Activated naive CD4-positive, alpha-beta T cell treated with anti-CD3 and anti-CD28 coated beads for 36 hours (primary cell): ENCODE data around the gene NKD1. TPM values are rescaled to one million over a fixed set of nuclear protein-coding genes. Genes with fewer than 3 reads are reported as not detected.

Experiments used
- CTCF ChIA-PET: fragments of 350-600 bp; sonication (Branson Sonifier 250); formaldehyde crosslinking; loops from one replicate; lab custom pipeline; 2021; ENCODE audit warnings: antibody characterized with exemption; lab: Charles Lee
- DNase-seq: peaks from one replicate; pipeline ENCODE4 v3.0.0-alpha.2; 2020
- H3K27ac Mint-ChIP-seq: one replicate; pipeline ENCODE4 v1.8.0; 2021; ENCODE audit warnings: mild to moderate bottlenecking, mixed read lengths
- H3K27me3 Mint-ChIP-seq: one replicate; pipeline ENCODE4 v1.8.0; 2021; ENCODE audit warnings: low read depth, mixed read lengths
- H3K36me3 Mint-ChIP-seq: one replicate; pipeline ENCODE4 v1.8.0; 2021; ENCODE audit warnings: low read depth, mixed read lengths
- H3K4me1 Mint-ChIP-seq: one replicate; pipeline ENCODE4 v1.8.0; 2021; ENCODE audit warnings: low read depth, mixed read lengths
- H3K4me3 Mint-ChIP-seq: one replicate; pipeline ENCODE4 v1.8.0; 2021; ENCODE audit warnings: mild to moderate bottlenecking, moderate library complexity, mixed read lengths
- H3K9me3 Mint-ChIP-seq: one replicate; pipeline ENCODE4 v1.8.0; 2021; ENCODE audit warnings: mixed read lengths
- intact Hi-C: fragments of 100-400 bp; cut with micrococcal nuclease; formaldehyde crosslinking; loops from one replicate; pipeline ENCODE4 v1.15.1; 2023
- total RNA-seq, 2 experiments: library from RNA; stranded (reverse); gene quantifications; one replicate each; pipeline ENCODE4 v1.2.3, GENCODE V29; 2021

The NKD1 gene
- total RNA-seq, 2 experiments from 2014 or later, result 2.6 to 3.2 TPM

DNA sequence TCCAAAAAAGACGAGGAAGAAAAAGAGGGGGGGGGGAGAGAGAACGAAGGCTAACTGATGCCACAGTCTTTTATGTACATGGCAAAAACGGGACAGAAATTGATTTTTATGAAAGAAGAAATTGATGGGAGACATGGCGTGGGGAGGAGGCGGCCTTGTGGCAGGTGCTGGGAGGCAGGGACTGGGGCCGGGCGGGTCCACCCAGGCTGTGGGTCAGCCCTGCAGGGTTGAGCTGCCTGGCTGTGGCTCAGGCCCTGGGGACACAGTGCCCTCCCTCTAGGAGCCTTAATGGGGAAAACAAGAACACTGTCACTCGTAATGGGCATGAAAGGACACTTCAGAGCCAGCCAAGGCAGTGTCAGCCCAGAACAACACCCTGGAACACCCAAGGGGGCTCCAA lies 98.1 kb downstream of the NKD1 start:
- DNase-seq, result no peak
- H3K36me3 Mint-ChIP-seq, result no peaks in the 10 kb centered on the region
- no peak overlapping the region for H3K27ac Mint-ChIP-seq
- intact Hi-C loops, result no loop called here
- H3K9me3 Mint-ChIP-seq, result no peaks in the 10 kb centered on the region
- CTCF ChIA-PET, result interaction anchor here (0.6 to 0.7 kb wide), 2 partner anchors 193 to 318 kb away, joined by 4 read pairs; no protein-coding TSS in a partner anchor
- H3K4me1 Mint-ChIP-seq, result peaks cover 2% of the 10 kb centered on the region
- H3K4me3 Mint-ChIP-seq, result no peak overlapping the region
- H3K27me3 Mint-ChIP-seq, result no peaks in the 10 kb centered on the region

DNA sequence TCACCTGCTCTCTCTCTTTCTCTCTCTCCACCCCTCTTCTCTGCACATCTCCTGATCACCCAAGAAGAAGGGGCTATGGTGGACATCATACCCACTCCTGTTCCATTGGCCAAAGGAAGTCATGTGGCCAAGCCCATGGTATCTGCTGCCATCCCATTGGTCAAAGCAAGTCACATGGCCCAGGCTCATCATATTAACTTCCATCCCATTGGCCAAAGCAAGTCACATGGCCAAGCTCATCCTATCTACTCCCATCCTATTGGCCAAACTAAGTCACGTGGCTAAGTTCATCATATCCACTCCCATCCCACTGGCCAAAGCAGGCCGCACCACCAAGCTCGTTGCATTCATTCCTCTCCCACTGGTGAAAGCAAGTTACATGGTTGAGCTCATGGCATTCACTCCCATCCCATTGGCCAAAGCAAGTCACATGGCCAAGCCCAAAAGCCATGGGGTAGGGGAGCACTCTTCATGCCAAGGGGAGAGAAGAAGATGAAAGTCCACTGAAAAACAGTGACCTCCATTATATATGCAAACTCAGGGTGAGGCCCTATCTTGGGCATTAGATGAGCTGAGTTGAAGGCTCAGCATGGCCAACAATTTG lies 103.7 kb downstream of the NKD1 start:
- Mint-ChIP-seq H3K36me3 (no peaks in the 10 kb centered on the region), H3K4me3 (no peak overlapping the region)

DNA sequence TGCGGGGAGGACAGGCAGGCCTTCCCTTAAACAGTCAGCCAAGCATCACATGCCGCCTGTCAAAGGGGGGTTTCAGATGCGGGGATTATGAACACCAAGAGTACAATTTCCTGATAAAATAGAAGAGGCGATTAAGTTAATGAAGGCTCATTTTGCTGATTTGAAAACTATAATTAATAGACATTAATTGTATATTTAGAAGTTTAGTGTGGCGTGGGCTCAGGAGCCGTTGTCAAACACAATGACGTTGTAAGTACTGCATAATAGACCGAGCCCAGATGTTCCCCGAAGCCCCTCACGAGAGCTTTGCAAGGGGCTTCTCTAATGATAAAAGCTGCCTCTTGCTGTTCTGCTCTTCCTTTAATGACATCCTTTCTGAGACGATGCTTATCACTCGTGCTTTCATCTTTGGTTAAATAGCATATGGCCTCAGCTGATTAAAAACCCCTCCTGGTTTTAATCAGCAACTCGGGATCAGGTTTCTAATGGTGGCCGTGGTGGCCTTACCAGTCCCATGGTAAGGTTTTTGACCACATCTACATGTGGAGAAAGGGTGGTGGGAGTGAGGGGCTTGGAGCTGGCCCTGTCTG lies 104.7 kb downstream of the NKD1 start:
- Mint-ChIP-seq H3K9me3 (no peaks in the 10 kb centered on the region), H3K36me3 (no peaks in the 10 kb centered on the region), H3K4me3 (no peak overlapping the region), H3K4me1 (no peaks in the 10 kb centered on the region), H3K27ac (no peak overlapping the region), H3K27me3 (no peaks in the 10 kb centered on the region)
- DNase-seq, result no peak
- intact Hi-C loops, result no loop called here
- CTCF ChIA-PET, result interaction anchor here (0.6 to 2.7 kb wide), 5 partner anchors 8 to 398 kb away, joined by 4 to 9 read pairs (median 5); no protein-coding TSS in a partner anchor

More for the DNA sequence above, 103.7 kb downstream of the NKD1 start:
- Mint-ChIP-seq H3K4me1 (no peaks in the 10 kb centered on the region), H3K9me3 (no peaks in the 10 kb centered on the region), H3K27ac (no peak overlapping the region), H3K27me3 (no peaks in the 10 kb centered on the region)
- CTCF ChIA-PET, result interaction anchor here (0.6 to 2.7 kb wide), 4 partner anchors 13 to 154 kb away, joined by 3 to 9 read pairs (median 4); no protein-coding TSS in a partner anchor
- intact Hi-C loops, result no loop called here
- no peak for DNase-seq

DNA sequence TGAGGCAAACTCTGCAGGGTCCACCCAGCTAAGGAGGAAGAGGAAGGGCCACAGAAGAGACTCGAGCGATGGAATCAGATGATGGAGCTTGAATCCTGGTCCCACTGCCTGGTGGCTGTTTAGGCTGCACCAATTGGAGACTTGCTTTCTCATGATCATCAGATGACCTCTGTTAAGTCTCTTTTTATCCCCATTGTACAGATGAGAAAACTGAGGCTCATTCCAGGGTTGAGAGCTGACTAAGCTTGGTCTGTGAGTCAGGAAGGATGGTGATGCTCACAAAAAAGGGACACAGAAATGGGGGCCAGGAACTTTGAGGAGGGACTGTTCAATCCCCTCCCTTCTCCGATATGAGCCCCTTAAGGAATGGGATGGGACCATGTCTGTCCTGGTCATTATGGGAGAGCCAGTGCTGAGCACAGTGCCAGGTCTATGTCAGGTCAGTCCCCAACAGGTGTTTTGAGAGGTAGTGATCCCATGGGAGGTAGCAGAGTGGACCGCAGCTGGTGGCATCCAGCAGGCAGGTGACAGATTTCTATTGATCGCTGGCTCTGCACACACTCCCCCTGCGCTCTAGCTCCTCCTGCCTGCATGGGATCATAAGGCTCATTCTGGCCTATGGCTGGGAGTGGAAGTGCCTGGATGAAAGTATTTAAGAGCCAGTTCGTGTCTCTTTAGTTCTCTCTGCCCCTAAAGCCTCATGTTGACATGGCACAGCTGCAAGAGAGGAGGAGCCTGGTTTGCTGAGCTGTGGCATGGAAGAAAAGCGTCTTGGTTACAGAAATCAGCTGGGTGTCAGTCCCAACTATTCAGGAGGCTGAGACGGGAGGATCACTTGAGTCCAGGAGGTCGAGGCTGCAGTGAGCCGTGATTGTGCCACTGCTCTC lies 105.7 kb downstream of the NKD1 start:
- H3K9me3 Mint-ChIP-seq, result no peaks in the 10 kb centered on the region
- no peak overlapping the region for H3K27ac Mint-ChIP-seq
- no peaks in the 10 kb centered on the region for H3K27me3 Mint-ChIP-seq
- intact Hi-C loops, result no loop called here
- no peak overlapping the region for H3K4me3 Mint-ChIP-seq
- no peak for DNase-seq
- CTCF ChIA-PET, result interaction anchor here (0.6 to 2.7 kb wide), 4 partner anchors 9 to 399 kb away, joined by 4 to 9 read pairs (median 6); no protein-coding TSS in a partner anchor
- no peaks in the 10 kb centered on the region for H3K4me1 Mint-ChIP-seq
- H3K36me3 Mint-ChIP-seq, result no peaks in the 10 kb centered on the region

- H3K27me3 Mint-ChIP-seq, result no peaks in the 10 kb centered on the region
- no peaks in the 10 kb centered on the region for H3K4me1 Mint-ChIP-seq
- CTCF ChIA-PET, result interaction anchor here (2.1 kb wide), 1 partner anchor 9 kb away, joined by 9 read pairs; no protein-coding TSS in a partner anchor
- DNase-seq, result no peak
- H3K27ac Mint-ChIP-seq, result no peak overlapping the region
- no peaks in the 10 kb centered on the region for H3K36me3 Mint-ChIP-seq
- no peaks in the 10 kb centered on the region for H3K9me3 Mint-ChIP-seq
- intact Hi-C loops, result no loop called here
- H3K4me3 Mint-ChIP-seq, result no peak overlapping the region
Observed at GRCh38 chr16:50655558-50656055, 107.4 kb downstream of the NKD1 start.

GRCh38 chr16:50657241-50657640 lies 109.0 kb downstream of the NKD1 start:
- CTCF ChIA-PET, result interaction anchor here (0.6 to 2.1 kb wide), 3 partner anchors 8 to 297 kb away, joined by 3 to 9 read pairs (median 4); no protein-coding TSS in a partner anchor
- H3K9me3 Mint-ChIP-seq, result peaks cover 1% of the 10 kb centered on the region
- no peaks in the 10 kb centered on the region for H3K36me3 Mint-ChIP-seq
- H3K4me1 Mint-ChIP-seq, result no peaks in the 10 kb centered on the region
- no peak overlapping the region for H3K4me3 Mint-ChIP-seq
- H3K27me3 Mint-ChIP-seq, result no peaks in the 10 kb centered on the region
- intact Hi-C loops, result no loop called here
- DNase-seq, result no peak
- H3K27ac Mint-ChIP-seq, result no peak overlapping the region

DNA sequence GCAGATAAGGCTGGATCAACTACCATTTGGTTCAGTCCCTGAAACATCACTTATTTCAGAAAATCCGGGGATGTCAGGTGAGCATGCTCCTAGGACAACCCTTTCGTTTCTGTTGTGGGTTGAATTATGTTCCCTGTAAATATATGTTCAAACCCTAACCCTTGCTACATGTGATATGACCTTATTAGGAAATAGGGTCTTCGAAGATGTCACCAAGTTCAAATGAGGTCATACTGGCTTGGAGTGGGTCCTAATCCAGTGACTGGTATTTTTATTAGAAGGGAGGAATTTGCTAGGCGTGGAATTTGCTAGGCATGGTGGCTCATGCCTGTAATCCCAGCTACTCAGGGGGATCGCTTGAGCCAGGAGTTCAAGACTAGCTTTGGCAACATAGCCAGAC lies 111.6 kb downstream of the NKD1 start:
- Mint-ChIP-seq H3K9me3 (peaks cover 2% of the 10 kb centered on the region), H3K4me3 (no peak overlapping the region), H3K27me3 (no peaks in the 10 kb centered on the region), H3K4me1 (no peaks in the 10 kb centered on the region), H3K36me3 (no peaks in the 10 kb centered on the region), H3K27ac (no peak overlapping the region)
- CTCF ChIA-PET, result interaction anchor here (21.8 kb wide), 1 partner anchor 147 kb away, joined by 347 read pairs; no protein-coding TSS in a partner anchor
- intact Hi-C loops, result no loop called here
- no peak for DNase-seq

DNA sequence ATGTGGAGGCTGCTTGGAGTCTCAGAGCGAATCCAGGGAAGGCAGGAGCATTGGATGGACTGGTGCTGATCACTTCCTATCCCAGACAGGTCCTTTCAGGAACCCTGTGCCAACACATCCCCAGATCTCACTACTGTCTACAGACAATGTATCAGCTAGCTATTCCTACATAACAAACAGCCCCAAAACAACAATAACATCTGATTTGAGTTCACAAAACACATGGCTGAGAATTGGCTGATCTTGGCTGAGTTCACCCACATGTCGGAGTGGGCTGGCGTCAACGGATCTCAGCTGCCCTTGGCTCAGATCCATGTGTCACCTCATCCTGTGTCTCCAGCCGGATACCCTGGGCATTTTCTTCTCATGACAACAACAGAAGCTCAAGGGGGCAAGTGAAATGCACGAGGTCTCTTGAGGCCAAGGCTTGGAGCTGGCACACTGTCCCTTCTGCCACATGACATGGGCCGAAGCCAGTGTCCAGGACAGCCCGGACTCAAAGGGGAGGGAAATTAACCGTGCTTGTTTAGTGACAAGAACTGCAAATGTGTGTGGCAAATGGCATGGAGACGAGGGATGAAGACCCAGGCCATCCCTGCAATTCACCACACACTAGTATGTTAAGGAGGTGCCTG lies 114.2 kb downstream of the NKD1 start:
- CTCF ChIA-PET, result interaction anchor here (0.6 to 21.8 kb wide), 7 partner anchors 9 to 291 kb away, joined by 3 to 347 read pairs (median 4); partner anchors contain the start of gene SNX20
- H3K4me3 Mint-ChIP-seq, result no peak overlapping the region
- no peak for DNase-seq
- no peaks in the 10 kb centered on the region for H3K36me3 Mint-ChIP-seq
- H3K4me1 Mint-ChIP-seq, result peaks cover 17% of the 10 kb centered on the region
- intact Hi-C loops, result no loop called here
- H3K27me3 Mint-ChIP-seq, result no peaks in the 10 kb centered on the region
- no peak overlapping the region for H3K27ac Mint-ChIP-seq
- peaks cover 2% of the 10 kb centered on the region for H3K9me3 Mint-ChIP-seq

GRCh38 chr16:50664270-50664669 lies 116.1 kb downstream of the NKD1 start:
- intact Hi-C loops, result loop anchor here (2.0 kb wide), 1 partner anchor 399 kb away; no protein-coding TSS in a partner anchor
- Mint-ChIP-seq H3K27ac (no peak overlapping the region), H3K9me3 (peaks cover 2% of the 10 kb centered on the region), H3K36me3 (peaks cover 2% of the 10 kb centered on the region), H3K4me1 (peaks cover 29% of the 10 kb centered on the region), H3K27me3 (no peaks in the 10 kb centered on the region), H3K4me3 (no peak overlapping the region)
- CTCF ChIA-PET, result interaction anchor here (0.7 to 24.9 kb wide), 19 partner anchors 8 to 422 kb away, joined by 3 to 532 read pairs (median 4); partner anchors contain the start of genes CYLD and SNX20
- DNase-seq, result no peak

- Mint-ChIP-seq H3K36me3 (peaks cover 4% of the 10 kb centered on the region), H3K27ac (peak overlapping the region; percentile 72), H3K4me1 (peaks cover 29% of the 10 kb centered on the region), H3K4me3 (peak overlapping the region; percentile 57), H3K27me3 (no peaks in the 10 kb centered on the region), H3K9me3 (peaks cover 2% of the 10 kb centered on the region)
- intact Hi-C loops, result loop anchor here (1.0 to 2.0 kb wide), 5 partner anchors 118 to 641 kb away; no protein-coding TSS in a partner anchor
- CTCF ChIA-PET, result interaction anchor here (0.6 to 24.9 kb wide), 64 partner anchors 9 to 640 kb away, joined by 3 to 532 read pairs (median 4); partner anchors contain the start of genes CNEP1R1, CYLD and SNX20
- peak; percentile 89 for DNase-seq
Observed at GRCh38 chr16:50665128-50665878, 117.1 kb downstream of the NKD1 start.
